Osteoblast (primary cell): ENCODE data around the gene SCAANT1. TPM values are rescaled to one million over a fixed set of nuclear protein-coding genes. Genes with fewer than 3 reads are reported as not detected.

Experiments
- DNase-seq: peaks from one replicate; pipeline ENCODE4 v3.0.0; 2011; ENCODE audit warnings: low spot score, mixed read lengths; ENCODE audit not compliant: insufficient read length; ENCODE audit errors: missing footprints
- H2AFZ ChIP-seq: 2 replicates; pipeline ENCODE4 v1.6.0; 2011; ENCODE audit warnings: mild to moderate bottlenecking, low read length
- H3K27ac ChIP-seq: 2 replicates; pipeline ENCODE4 v1.5.1; 2011; ENCODE audit warnings: mild to moderate bottlenecking, low read depth, low read length, moderate library complexity
- H3K27me3 ChIP-seq: 2 replicates; pipeline ENCODE4 v1.6.0; 2012; ENCODE audit warnings: mild to moderate bottlenecking, control low read depth, inconsistent platforms, low read length, moderate library complexity; ENCODE audit not compliant: insufficient read depth
- H3K36me3 ChIP-seq: 2 replicates; pipeline ENCODE4 v1.5.1; 2011; ENCODE audit warnings: mild to moderate bottlenecking, low read length, control low read depth, moderate library complexity; ENCODE audit not compliant: insufficient read depth
- H3K4me1 ChIP-seq: 2 replicates; pipeline ENCODE4 v1.5.1; 2011; ENCODE audit warnings: mild to moderate bottlenecking, low read length, control low read depth, moderate library complexity; ENCODE audit not compliant: insufficient read depth
- H3K4me2 ChIP-seq: 2 replicates; pipeline ENCODE4 v1.6.0; 2011; ENCODE audit warnings: mild to moderate bottlenecking, low read length; ENCODE audit not compliant: insufficient read depth
- H3K4me3 ChIP-seq: fragments of 200-600 bp; sonication (generic); 3 replicates; pipeline ENCODE4 v1.5.1; 2012; ENCODE audit warnings: mild to moderate bottlenecking, low read length, inconsistent platforms; ENCODE audit not compliant: insufficient read depth
- H3K79me2 ChIP-seq: 2 replicates; pipeline ENCODE4 v1.6.0; 2012; ENCODE audit warnings: mild to moderate bottlenecking, low read length, control low read depth, inconsistent platforms; ENCODE audit not compliant: insufficient read depth
- H3K9me3 ChIP-seq: 2 replicates; pipeline ENCODE4 v1.5.1; 2011; ENCODE audit warnings: low read depth, low read length, control low read depth
- H4K20me1 ChIP-seq: 2 replicates; pipeline ENCODE4 v1.6.0; 2012; ENCODE audit warnings: mild to moderate bottlenecking, low read length, control low read depth; ENCODE audit not compliant: insufficient read depth
- total RNA-seq: library from RNA; depleted of rRNA; stranded (reverse); fragments of >200 nt; gene quantifications from 2 replicates; pipeline ENCODE4 v1.2.3, GENCODE V29; 2012
- TF ChIP-seq, protein P1 (sequence below): IDR thresholded peaks from 2 replicates; pipeline ENCODE4 v1.5.1; 2011; ENCODE audit warnings: mild to moderate bottlenecking, low read depth, low read length, moderate library complexity; ENCODE audit errors: extremely low read depth

SCAANT1 gene
- total RNA-seq, 1 donor: not detected

GRCh38 chr3:63934041-63934866 is 22.1 kb upstream of the SCAANT1 start:
- H3K27me3 ChIP-seq: no peaks in the 10 kb centered on the region
- H3K27ac ChIP-seq: peak overlapping the region; percentile 21
- no peak for DNase-seq
- peaks cover 5% of the 10 kb centered on the region for H3K4me1 ChIP-seq
- no peak overlapping the region for H3K4me3 ChIP-seq
- H2AFZ ChIP-seq: no peak overlapping the region
- peaks cover 91% of the 10 kb centered on the region for H3K79me2 ChIP-seq
- H3K4me2 ChIP-seq: no peak overlapping the region
- peaks cover 45% of the 10 kb centered on the region for H4K20me1 ChIP-seq
- no peaks in the 10 kb centered on the region for H3K9me3 ChIP-seq
- TF ChIP-seq, protein P1, sequence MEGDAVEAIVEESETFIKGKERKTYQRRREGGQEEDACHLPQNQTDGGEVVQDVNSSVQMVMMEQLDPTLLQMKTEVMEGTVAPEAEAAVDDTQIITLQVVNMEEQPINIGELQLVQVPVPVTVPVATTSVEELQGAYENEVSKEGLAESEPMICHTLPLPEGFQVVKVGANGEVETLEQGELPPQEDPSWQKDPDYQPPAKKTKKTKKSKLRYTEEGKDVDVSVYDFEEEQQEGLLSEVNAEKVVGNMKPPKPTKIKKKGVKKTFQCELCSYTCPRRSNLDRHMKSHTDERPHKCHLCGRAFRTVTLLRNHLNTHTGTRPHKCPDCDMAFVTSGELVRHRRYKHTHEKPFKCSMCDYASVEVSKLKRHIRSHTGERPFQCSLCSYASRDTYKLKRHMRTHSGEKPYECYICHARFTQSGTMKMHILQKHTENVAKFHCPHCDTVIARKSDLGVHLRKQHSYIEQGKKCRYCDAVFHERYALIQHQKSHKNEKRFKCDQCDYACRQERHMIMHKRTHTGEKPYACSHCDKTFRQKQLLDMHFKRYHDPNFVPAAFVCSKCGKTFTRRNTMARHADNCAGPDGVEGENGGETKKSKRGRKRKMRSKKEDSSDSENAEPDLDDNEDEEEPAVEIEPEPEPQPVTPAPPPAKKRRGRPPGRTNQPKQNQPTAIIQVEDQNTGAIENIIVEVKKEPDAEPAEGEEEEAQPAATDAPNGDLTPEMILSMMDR: no peak
- H3K36me3 ChIP-seq: no peaks in the 10 kb centered on the region

DNA sequence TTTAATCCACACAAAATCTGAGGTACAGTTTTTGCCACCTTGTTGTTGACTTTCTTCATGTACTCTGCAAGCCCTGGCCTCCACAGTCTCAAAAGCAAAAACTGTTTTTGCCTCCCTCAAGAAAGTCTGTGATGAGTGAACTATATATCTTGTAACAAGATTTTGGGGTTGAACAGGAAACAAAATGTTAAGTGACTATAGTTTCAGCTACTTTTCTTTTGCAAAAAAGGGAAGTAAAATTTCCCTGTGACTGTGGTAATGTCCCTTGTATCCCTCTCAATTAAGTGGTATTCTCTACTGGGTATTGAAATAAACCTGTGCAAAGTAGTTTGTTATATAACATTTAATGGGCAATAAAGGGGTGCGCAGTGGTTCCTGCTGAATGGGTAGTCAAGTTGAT is 21.3 kb upstream of the SCAANT1 start:
- no peaks in the 10 kb centered on the region for H3K27me3 ChIP-seq
- no peak overlapping the region for H3K4me2 ChIP-seq
- peaks cover 93% of the 10 kb centered on the region for H3K79me2 ChIP-seq
- peaks cover 4% of the 10 kb centered on the region for H3K36me3 ChIP-seq
- H2AFZ ChIP-seq: no peak overlapping the region
- peaks cover 47% of the 10 kb centered on the region for H4K20me1 ChIP-seq
- H3K9me3 ChIP-seq: no peaks in the 10 kb centered on the region
- H3K4me3 ChIP-seq: no peak overlapping the region
- TF ChIP-seq, protein P1: no peak
- no peak overlapping the region for H3K27ac ChIP-seq
- DNase-seq: no peak
- H3K4me1 ChIP-seq: peaks cover 5% of the 10 kb centered on the region

GRCh38 chr3:63932509-63933212 is 20.5 kb upstream of the SCAANT1 start:
- Histone ChIP-seq H3K4me3 (no peak overlapping the region), H3K4me1 (peaks cover 5% of the 10 kb centered on the region), H3K27me3 (no peaks in the 10 kb centered on the region), H3K4me2 (no peak overlapping the region), H2AFZ (no peak overlapping the region), H3K9me3 (no peaks in the 10 kb centered on the region), H3K36me3 (peaks cover 4% of the 10 kb centered on the region), H3K79me2 (peaks cover 93% of the 10 kb centered on the region), H4K20me1 (peaks cover 54% of the 10 kb centered on the region), H3K27ac (no peak overlapping the region)
- TF ChIP-seq, protein P1: no peak
- DNase-seq: no peak

DNA sequence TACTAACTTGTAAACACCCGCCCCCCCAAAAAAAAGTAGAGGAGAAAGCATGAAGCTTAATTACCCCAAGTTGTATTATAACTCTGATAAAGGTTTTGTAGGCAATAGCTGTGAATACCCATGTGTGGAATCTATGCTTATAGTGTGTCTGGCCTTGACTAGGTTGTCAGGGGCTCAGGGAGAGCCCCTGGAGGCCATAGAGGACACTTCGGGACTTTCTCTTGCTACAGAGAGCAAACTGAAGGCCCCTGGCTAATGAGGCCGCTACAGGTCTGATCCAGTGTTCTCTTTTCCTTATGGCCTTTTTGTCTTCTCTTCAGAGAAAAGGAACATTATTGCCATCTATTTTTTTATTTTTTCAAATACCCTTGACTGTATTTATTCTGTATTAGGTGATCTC is 19.1 kb upstream of the SCAANT1 start:
- Histone ChIP-seq H3K4me2 (no peak overlapping the region), H3K4me1 (peaks cover 5% of the 10 kb centered on the region), H3K4me3 (no peak overlapping the region), H3K9me3 (no peaks in the 10 kb centered on the region), H2AFZ (no peak overlapping the region), H3K79me2 (peaks cover 94% of the 10 kb centered on the region), H3K27ac (no peak overlapping the region), H4K20me1 (peaks cover 55% of the 10 kb centered on the region), H3K27me3 (no peaks in the 10 kb centered on the region), H3K36me3 (peaks cover 10% of the 10 kb centered on the region)
- TF ChIP-seq, protein P1: no peak
- DNase-seq: no peak
